Activated CD4-positive, CD25-positive, alpha-beta regulatory T cell (primary cell): ENCODE data around the gene CDK11B.

ENCODE experiments used
- DNase-seq, 4 experiments: peaks; one replicate each; lab custom pipeline; 2025; lab: John Stamatoyannopoulos, UW

CDK11B gene

DNA sequence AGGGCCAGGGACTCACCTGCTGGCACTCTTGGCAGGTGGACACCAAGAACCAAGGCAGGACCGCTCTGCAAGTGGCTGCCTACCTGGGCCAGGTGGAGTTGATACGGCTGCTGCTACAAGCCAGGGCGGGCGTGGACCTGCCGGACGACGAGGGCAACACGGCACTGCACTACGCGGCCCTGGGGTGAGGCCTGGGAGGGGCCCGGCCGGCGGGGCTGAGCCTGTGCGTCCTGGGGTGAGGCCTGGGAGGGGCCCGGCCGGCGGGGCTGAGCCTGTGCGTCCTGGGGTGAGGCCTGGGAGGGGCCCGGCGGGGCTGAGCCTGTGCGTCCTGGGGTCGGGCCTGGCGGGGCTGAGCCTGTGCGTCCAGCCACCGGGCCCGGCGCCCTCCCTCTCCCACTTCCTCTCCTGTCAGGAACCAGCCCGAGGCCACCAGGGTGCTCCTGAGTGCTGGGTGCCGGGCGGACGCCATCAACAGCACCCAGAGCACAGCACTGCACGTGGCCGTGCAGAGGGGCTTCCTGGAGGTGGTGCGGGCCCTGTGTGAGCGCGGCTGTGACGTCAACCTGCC lies 31.5 kb downstream of the CDK11B start:
- DNase-seq, result no peak

DNA sequence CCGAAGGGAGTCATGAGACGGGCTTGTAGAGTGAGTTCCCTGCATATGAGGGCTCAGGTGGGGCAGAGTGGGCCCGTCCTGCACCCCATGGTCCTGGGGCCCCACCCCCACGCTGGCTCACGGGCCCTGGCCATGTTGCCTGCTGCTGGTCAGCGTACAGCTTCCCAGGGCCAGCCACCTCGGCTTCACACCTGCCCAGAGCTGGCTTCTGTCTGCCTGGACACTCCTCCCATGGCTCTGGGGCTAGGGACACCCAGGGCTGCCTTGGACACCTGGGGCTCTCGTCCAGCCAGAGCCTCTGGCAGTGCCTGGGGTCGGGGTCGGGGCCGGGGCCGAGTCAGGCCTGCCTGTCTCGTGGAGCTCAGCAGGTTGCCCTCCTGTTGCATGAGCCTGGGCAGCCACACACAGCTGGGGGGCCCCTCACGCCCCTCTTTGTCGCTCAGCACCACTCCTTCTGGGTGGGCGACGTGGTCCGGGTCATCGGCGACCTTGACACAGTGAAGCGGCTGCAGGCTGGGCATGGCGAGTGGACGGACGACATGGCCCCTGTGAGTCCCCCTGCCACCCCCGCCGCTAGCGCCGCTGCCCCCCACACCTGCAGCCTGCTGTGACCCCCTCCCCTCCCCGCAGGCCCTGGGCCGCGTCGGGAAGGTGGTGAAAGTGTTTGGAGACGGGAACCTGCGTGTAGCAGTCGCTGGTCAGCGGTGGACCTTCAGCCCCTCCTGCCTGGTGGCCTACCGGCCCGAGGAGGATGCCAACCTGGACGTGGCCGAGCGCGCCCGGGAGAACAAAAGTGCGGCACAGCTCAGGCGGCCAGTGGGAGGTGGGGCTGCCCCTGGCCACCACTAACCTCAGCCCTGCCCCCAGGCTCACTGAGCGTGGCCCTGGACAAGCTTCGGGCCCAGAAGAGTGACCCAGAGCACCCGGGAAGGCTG lies 32.3 kb downstream of the CDK11B start:
- no peak for DNase-seq

DNA sequence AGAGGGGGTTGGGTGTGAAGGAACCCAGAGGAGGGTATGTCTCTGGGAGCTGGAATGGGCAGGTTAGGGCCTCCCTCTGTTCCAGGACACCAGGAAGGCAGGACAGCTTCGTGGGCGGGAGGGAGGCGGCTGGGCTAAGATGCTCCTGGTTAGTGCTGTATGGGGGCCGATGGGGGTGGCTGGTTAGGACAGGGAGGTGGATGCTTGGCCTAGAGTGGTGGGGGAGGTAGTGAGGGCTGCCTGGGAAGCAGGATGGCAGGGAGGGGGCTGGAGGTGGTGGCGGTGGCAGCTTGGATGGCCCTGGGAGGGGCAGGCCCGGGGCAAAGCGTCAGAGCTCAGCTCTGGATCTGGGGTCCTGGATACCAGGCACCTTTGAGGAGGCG lies 33.0 kb downstream of the CDK11B start:
- no peak for DNase-seq

DNA sequence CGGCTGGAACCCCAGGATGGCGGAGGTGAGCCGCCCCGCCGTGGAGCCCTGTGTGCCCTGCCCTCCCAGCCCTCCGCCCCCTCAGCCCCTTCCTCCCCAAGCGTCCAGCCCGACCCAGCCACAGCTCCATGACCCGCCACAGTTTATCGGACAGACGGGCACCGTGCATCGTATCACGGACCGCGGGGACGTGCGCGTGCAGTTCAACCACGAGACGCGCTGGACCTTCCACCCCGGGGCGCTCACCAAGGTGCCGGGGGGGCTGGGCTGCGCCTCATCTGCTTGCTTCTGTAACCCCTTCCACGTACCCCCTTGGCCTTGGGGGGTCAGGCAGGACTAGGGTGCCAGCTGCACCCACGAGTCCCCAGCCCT lies 33.4 kb downstream of the CDK11B start:
- DNase-seq, result no peak

DNA sequence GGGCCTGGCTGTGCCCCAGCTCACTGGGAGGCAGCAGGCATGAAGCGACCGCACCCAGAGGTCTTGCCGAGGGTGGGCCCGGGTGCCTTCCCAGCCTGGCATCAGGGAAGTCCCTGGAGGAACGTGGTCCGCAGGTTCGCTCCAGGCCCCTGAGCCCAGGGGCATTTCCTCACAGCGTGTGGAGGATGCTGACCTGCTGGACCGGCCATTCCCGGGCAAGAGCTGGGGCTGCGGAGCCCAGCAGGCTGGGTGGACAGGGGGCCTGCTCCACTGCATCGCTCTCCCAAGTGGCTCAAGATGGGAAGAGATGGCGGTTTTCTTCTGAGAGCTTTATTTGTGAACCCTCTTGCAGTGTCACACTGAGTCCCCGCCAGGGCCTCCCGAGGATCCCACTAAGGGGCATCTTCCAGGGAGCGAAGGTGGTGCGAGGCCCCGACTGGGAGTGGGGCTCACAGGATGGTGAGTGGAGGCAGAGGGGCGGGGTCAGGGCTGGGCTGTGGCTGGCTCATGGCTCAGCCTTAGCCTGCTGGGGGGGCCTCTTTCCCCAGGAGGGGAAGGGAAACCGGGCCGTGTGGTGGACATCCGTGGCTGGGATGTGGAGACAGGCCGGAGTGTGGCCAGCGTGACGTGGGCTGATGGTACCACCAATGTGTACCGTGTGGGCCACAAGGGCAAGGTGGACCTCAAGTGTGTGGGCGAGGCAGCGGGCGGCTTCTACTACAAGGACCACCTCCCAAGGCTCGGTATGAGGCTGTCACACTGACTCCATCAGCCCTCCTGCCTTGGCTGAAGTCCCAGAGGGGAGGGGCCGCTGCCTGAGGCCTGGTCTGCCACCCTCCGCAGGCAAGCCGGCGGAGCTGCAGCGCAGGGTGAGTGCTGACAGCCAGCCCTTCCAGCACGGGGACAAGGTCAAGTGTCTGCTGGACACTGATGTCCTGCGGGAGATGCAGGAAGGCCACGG lies 34.1 kb downstream of the CDK11B start:
- DNase-seq, result no peak

DNA sequence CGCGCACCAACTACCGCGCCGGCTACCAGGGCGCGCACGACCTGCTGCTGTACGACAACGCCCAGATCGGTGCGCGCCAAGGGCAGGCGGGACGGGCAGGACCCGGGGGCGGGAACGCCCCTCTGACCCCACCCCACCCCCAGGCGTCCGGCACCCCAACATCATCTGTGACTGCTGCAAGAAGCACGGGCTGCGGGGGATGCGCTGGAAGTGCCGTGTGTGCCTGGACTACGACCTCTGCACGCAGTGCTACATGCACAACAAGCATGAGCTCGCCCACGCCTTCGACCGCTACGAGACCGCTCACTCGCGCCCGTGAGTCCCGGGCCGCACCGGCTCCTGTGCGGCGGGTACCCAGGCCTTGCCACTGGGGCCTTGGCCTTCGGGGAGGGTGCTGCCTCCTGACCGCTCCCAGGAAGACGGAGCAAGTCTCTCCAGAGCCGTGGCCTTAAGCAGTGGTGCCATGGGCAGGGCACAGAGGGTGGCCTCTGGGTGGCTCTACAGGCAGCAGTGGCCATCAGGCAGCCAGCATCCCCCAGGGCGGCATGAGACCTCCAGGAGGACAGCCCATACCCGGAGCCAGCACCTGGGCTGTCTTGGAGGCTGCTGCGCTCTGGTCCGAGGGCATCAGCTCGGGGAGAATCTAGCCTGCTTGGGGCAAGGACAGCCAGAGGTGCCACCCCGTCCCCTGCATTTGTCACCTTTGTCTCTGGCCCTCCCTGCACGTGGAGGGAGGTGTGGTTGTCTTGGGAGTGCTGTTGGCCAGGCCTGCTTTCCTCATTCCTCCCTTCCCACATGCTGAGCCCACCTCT lies 35.0 kb downstream of the CDK11B start:
- DNase-seq, result no peak

DNA sequence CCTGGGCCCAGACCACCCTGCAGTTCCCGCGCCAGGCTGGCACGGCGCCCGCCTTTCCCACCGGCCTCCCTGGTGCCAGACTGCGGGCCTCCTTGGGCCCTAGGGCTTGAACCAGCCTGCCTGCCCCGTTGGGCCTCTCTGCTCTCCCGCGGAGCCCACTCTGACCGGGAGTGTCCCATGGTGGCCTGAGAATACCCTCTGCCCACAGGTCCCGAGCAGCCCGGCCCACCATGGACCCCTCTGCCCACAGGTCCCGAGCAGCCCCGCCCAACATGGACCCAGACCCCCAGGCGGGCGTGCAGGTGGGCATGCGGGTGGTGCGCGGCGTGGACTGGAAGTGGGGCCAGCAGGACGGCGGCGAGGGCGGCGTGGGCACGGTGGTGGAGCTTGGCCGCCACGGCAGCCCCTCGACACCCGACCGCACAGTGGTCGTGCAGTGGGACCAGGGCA lies 35.6 kb downstream of the CDK11B start:
- no peak for DNase-seq

DNA sequence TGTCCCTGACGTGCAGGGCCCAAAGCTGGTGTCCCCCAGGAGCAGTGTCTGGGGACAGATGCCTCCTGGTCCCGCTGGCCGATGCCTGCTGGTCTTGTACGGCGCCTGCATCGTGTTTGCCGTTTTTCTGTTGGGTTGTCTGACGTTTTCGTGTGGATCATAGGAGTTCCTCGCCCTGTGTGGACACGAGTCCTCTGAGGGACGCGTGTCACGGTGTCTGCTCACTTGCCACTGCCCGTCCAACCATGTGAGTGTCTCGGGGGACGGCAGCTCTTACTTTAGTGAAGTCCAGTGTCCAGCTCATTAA lies 36.1 kb downstream of the CDK11B start:
- DNase-seq, result no peak

DNA sequence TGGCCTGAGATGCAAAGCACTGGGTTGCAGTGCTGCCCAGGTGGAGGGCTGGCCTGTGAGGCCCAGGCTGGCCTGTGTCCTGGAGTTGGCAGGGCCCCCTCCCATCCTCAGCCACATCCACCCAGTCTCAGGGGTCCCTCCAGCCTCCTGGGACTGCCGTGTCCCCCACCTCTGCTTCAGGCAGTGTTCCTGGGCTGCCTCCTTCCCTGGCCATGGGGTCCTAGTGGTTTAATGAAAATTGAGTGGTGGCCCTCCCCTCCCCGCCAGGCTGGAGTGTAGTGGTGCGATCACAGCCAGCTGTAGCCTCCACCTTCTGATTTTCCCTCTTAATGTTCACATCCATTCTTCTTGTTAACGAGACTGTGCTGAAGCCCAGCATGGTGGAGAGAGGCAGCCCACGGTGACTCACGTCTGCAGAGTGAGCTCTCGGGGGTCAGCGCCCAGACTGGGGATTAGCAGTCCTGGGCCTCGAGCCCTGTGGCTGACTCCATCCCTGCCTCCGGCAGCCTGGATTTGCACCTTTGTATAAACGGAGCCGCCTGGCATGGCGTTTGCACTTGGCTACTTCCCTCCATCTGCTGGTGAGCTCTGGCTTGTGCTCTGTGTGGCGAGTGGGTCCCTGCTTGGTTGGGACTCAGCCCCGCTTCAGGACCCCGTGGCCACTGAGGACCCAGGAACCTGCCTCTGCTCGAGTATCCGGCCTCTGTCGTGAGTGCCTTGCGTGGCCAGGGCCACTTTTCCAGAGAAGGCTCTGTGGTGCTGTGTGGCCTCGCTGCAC lies 36.6 kb downstream of the CDK11B start:
- no peak for DNase-seq

DNA sequence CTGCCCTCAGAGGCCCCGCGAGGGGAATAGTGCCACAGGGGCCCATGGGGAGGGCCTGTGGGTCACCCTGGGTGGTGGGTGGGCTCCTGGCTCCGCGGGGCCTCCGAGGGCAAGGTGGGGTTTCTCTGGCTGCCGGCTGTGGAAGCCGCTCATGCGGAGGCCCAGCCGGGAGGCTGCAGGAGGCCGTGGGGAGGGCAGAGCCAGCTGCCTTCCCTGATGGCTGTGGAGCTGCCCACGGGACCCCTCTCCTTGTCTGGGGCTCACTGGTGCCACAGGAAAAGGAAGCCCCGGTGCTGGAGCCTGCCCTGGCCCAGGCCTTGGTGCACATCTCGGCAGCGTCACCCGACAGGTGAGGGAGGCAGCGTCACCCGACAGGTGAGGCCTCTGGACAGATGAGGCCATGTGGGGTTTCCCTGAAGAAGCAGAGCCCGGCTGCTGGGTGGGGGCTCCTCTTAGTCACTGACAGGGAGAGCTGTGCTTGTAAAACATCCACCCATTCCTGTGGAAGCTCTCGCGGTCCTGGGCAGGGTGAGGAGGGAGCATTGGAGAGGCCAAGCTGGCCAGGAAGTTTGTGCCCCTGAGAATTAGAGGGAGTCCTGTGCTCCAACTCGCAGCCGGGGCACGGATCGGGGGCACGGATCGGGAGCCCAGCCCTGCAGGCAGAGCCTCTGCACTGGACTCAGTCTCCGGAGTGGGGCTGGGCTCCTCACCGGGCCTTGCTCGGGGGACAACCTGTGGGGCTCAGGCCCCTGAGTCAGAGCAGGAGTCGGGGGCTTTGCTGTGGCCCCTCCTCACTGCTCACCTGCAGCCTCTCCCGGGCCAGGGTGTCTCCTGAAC lies 37.4 kb downstream of the CDK11B start:
- no peak for DNase-seq

DNA sequence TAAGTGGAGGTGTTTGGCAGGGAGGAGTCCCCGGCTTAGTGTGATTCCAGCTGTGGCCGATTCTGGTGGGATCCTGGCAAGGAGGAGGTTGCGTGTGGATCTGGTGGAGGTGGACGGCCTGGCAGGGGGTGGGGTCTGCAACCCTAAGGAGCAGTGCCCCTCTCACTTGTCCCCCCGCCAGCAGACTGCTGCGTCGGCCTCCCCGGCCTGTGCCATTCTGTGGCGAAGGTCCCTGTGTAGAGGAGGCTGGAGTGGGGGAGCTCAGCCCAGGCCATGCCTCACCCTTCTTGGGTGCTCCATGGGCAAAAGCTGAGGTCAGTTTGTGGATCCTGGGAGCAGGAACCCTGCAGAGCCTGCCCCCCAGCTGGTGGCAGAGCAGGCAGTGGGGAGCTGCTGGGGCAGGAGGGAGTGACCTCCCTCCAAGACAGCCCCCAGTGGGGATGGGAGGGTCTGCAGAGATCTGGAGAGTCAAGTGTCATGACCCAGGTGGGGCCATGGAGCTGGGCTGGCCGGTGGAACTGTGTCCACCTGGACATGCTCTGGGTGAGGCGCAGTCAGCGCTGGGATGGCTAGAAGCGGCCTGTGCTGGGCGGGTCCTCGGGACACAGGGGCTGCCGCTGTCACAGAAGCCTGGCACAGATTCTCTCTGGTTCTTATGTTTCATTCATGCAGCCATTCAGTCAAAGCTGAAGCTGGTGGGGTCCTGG lies 38.2 kb downstream of the CDK11B start:
- no peak for DNase-seq

DNA sequence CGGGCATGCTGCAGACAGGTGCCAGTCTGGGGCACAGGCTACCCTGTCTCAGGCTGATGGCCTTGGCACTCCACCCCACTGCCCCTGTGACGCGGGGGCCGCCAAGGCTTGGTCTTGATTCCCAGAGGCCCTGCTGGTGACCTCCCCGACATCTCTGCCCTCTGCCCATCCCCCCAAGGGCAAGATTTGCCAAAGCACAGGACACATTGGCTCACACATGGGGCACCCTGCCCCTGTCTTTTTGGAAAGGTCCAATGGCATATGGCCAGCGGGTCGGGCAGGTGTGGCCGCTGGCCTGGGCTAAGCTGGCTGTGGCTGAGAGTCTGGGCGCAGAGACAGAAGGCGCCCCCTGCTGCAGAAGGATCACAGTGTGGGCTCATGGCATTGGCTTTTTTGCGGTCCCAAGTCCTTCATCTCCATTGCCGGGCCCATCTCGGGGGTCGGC lies 38.9 kb downstream of the CDK11B start:
- no peak for DNase-seq

DNA sequence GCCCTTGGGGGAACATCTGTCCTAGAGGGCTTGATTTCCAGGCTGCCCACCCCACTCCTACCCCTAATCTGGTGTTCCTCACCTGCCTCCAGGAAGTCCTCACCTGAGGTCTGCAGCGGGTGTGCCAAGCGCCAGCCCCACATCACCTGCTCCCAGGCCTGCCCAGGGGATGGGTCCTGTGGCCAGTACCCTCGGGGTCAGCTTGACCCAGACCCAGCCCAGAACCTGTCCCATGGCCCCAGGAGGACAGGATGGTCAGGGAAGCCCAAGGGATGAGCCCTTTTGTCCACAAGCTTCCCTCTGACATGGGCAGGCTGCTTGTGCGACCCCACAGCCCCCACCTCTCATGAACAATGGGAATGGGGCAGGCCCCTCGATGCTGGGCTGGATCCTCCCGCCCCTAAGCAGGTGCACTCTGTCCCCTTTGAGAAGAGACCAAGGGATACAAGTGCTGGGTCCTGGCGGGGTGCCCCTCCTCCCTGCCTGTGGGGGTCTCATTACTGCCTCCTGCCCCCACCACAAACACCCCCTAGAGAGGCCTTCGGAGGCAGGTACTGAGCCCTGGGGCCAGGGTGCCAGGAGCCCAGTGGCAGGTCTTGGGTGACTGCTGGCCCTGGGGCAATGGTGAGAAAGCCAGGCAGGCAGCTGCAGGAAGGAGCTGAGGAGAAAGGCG lies 40.3 kb downstream of the CDK11B start:
- no peak for DNase-seq

DNA sequence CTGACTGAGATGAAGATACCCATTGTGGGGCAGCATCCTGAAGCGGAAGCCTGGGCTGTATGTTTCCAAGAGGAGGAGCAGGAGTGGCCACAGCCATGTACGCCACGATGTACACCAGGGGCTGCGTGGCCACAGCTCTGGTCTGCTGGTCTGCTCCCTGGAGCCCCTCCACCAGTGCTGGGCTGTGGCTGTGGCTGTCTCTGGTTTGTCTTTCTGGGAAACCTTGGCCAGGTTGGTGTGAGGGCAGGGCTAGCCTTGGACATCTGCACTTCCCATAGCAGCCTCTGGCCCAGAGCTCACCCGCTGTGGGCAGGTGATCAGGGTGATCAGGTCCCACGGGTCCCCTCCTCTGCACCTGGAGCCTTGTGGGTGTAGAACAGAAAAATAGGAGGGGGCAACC lies 40.9 kb downstream of the CDK11B start:
- DNase-seq, result no peak

DNA sequence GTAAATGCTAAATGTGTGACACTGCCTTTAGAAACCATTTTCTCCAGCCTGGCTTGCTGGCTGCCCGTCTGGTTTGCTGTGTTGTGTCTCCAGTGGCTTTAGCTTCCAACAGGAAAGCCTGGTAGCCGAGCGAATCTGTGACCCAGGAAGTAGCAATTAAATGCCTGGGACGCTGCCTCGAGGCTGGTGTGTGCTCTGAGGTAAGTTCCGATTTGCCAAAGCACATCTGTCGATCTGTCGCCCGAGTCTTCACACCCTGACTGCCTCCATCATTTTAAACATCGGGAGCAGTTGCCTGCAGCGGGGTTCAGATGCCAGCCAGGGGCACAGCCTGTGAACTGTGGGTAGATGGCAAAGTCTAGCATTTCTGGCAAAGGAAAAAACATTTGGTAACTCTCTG lies 41.3 kb downstream of the CDK11B start:
- DNase-seq, result no peak

DNA sequence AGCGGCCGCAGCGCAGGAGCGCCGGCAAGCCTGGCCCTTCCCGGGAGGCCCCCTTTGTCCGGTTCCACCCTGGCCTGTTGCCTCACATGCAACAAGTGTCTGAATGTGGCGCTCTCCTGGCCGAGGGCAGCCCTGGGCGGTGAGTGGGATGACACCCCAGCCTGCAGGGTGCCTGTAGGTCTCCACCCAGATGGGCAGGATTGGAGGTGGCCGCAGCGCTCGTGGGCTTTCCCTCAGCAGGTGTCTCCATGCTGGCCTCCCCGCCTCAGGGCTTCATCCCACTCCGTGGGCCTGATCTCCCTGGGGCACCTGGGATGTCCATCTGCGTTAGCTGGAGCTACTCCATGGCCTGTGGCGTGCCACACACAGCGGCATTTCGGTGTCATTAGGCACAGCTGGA lies 42.0 kb downstream of the CDK11B start:
- no peak for DNase-seq

DNA sequence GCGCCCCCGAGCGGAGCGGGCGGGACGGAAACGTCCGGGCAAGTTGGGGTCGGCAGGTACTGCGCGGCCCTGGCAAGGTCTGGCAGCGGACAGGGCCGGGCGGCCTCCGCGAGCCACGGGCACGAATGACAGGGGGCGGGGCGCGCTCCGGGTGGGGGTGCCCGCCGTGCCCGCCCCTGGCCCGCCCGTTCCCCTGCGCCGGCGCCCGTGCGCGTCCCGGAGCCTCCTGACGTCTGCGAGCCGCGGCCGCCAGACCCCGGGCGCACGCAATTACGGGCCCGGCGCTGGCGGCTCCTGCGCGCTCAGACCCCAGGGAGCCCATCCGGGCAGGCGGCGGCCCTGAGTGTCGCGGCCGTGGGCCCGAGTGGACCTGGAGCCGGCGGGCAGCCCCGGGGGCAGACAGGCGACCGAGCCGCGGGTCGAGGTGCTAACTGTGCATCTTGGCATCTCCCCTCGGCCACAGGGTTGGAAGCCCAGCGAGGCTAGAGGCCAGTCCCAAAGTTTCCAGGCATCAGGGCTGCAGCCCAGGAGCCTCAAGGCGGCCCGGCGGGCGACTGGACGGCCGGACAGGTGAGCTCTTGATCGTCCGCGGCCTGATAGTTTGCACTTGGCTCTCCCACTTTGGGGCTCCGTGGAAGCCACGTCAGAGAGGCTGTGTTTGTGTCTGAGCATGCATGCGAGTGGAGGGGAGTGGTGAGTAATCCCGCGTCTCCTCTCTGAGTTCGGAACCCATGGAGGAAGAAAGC lies 42.6 kb downstream of the CDK11B start:
- DNase-seq, result no peak
